Ramos (cell line): ENCODE results near the gene SLC16A5.

Experiments
- in situ Hi-C: fragments of 300-500 bp; cut with MboI; formaldehyde crosslinking; loops from one replicate; pipeline ENCODE4 v1.14.3; 2022; ENCODE audit warnings: low sequenced_read_pairs; ENCODE audit not compliant: unreplicated experiment

SLC16A5 gene

DNA sequence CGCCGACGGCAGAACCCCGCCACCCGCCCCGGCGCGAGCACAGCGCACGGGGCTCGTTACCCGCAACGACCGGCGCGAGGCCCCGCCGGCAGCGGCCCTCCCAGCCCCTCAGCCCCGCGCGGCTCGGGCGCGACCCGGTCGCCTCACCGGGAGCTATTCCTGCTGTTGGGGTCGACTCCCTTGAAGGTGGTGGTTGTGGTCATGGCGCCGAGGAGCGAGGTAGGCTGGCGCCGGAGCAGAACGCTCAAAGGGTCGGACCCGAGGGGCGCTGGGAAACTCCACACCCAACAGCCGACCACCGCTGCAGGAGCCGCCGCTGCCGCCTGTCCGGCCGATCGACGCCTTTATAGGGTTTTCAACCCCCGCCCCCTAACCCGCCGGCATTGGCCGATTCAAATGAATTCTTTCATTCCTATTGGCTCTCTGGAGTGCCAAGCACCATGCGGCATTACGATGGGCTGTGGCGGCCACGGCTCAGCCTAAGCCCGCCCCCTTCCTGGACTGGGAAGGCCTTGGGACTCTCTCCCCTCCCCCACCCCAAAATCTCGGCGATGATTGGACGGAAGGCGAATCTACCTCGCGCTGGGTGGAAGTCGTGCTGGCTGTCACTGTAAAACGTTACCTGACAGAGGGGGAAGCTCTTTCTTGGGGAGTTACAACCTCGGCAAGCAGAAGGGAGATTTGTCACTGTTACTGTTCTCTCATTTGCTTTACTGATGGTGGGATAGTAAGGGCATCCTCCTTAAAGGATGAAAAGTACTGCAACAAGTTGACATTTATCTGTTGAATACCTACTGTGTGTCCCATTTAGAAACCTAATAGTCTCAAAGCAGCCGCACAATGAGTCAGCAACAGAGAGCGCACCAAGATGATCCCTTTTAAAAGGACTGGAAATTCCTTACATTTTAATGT lies 66.7 kb downstream of the SLC16A5 start, which contains the start of gene JPT1:
TSS of gene JPT1 (minus strand) at position 318 of the 912 bp plus-strand sequence. CDS start at position 203, 115 bp downstream.
- in situ Hi-C loops = no loop called here

DNA sequence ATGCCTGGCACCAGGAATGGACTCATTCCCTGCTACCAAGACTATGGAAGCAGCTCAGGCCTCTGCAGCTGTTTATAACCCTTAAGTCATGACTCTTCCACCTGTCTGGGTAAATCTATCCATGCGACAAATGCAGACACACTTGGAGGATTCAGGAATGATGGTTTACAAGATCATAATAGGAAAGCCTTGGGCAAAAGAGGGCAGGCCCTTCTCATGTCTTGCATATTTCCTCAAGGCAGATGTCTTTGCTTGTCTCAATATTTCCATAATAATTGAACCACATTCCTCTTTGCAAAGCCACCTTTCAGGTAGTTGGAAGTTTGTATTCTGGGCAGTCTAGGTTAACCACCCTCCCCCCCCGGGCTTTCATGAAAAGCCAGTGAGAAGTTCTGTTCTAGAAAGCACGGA lies 67.4 kb downstream of the SLC16A5 start:
- in situ Hi-C loops = no loop called here
